Globus pallidus (tissue), 1 donor: ENCODE data around the gene MCC.
"Not testable (repeated sequence)": the region's sequence is repeated elsewhere in the genome, so short reads cannot be mapped to it uniquely, and the experiment has no call there.

ENCODE experiments used
- DNase-seq: peaks from one replicate; pipeline ENCODE4 v3.0.0-alpha.2; 2015; ENCODE audit warnings: low spot score

The MCC gene

DNA sequence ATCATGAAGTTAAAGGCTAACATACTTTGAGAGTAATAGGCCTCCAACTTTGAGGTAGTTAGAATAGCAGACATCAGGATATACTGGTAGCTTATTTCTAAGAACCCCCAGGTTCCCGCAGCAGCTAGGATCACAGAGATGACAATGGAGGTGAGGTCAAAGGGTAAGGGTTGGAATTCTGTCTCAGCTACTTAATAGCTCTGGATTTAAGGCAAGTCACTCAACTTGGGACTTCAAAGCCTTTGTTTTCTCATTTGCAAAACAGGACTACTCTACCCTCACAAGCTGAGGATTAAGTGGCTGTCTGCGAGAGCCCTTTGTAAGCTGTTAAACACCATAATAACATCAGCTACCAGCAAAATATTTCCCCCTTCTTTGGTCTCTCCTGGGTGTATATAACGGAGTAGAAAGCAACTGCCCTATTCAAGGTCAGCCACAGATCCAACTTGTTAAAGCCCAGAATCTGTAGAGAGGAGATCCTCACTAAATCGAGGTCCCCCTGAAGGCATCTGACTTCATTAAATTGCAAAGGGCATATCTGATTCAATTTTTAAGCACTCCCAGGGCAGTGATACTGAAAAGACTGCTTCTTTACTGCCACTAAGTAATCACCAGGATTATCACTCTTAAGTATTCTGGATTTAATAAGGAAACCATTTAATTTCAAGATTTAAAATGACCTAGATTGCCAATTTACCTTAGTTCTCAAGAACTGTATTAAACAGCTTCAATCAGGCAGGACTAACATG lies 407.0 kb downstream of the MCC start:
- DNase-seq, result no peak

DNA sequence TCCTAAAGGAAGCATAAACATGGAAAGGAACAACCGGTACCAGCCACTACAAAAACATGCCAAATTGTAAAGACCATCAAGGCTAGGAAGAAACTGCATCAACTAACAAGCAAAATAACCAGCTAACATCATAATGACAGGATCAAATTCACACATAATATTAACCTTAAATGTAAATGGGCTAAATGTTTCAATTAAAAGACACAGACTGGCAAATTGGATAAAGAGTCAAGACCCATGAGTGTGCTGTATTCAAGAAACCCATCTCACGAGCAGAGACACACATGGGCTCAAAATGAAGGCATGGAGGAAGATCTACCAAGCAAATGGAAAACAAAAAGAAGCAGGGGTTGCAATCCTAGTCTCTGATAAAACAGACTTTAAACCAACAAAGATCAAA lies 411.6 kb downstream of the MCC start:
- not testable (repeated sequence) for DNase-seq

DNA sequence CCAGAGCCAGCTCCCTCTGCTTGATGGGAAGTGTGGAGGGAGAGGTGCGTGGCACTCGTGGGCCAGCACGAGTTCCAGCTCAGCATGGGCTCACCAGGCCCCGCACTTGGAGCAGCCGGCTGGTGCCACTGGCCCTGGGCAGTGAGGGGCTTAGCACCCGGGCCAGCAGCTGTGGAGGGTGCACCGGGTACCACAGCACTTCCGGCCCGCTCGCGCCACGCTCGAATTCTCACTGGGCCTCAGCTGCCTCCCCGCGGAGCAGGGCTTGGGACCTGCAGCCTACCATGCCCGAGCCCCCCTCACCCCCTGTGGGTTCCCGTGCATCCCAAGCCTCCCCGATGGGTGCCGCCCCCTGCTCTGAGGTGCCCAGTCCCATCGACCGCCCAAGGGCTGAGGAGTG lies 413.2 kb downstream of the MCC start:
- no peak for DNase-seq

DNA sequence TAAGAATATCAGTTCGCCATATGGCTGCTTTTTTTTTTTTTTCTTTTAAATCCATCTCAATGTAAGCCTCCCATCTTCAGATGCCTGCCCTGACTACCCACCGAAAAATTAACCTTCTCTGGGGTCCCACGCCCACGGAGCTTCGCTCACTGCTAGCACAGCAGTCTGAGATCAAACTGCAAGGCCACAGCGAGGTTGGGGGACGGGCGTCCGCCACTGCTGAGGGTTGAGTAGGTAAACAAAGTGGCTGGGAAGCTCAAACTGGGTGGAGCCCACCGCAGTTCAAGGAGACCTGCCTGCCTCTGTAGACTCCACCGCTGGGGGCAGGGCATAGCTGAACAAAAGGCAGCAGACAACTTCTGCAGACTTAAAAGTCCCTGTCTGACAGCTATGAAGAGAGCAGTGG lies 414.6 kb downstream of the MCC start:
- not testable (repeated sequence) for DNase-seq

DNA sequence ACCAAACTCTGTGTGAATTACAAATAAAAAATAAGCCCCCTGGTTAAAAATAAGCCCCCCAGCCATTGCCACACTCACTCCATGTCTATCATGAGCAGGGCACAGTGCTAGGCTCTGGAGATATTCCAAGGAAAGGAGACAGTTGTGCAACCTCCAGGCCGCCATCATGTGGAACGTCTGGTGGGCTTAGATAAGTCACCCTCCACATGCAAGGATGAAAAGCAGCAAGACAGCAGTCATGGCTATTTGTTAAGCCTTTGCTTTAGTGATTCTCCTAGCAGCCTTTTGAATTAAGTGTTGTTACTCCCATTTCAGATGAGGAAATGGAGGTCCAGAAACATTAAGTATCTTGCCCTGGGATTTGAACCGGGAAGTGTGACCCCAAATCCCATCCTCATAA lies 416.9 kb downstream of the MCC start:
- no peak for DNase-seq

DNA sequence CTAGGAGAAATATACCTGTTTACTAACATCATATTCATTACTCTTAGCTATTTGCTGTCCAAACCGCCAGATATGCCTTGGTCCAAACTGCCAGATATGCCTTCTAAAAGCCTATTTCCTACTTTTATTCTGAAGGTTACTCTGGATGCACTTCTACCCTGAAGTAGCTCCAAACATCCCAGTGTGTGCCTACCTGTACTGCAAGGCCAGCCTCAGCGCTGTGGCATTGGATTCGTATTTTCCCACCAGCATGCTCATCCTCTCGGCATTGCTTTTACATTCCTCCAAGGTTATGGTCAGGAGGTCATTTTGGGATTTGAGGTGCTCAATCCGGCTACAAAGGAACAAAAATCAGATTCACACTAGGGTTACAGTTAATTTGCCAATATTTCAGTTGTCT lies 417.4 kb downstream of the MCC start:
- DNase-seq, result no peak

DNA sequence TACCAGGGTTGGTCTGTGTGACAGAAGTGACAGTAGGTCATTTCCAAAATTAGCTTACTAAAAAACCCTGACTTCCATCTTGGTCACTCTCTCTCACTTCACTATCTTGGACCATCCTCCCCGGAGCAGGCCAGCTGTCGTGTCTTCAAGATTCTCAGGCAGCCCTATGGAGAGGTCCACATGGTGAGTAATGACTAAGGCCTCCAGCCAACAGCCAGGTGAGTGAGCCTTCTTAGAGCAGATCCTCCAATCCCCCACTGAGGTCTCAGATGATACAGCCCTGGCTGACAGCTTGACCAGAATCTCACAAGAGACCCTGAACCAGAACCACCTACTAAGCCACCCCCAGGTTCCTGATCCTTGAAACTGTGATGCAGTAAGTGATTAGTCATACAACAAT lies 419.7 kb downstream of the MCC start:
- no peak for DNase-seq

DNA sequence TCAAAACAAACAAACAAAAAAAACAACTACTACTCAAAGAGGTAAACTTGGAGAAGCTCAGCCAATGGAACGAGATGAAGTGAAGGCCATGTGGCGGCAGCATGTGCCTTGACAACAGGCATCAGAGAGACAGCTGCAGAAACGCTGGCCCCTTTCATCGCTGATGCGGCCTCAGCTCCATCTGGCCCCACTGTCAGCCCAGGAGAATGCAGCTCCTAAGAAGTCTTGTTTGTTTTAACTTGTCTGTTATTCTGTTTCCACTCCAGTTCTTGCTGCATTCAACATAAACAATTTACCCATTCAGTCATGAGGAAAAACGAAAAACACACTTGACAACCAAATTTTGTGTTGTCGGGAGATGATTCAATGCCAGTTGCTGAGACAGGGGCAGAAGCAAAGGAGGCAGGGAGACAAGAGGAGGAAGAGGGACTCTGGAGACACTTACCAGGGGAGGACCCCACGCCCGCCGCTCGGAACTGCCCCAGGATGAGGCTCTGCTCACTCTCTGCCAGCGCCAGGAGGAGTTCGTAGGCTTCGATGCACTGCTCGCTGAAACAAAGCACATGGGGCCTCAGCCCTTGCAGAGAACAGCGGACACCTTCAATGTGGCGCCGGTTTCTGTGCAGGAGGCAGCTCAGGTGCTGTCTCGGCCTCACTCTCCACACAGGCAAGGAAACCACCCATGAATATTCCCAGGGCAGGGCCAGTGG lies 420.5 kb downstream of the MCC start:
- DNase-seq, result peak; percentile 37

DNA sequence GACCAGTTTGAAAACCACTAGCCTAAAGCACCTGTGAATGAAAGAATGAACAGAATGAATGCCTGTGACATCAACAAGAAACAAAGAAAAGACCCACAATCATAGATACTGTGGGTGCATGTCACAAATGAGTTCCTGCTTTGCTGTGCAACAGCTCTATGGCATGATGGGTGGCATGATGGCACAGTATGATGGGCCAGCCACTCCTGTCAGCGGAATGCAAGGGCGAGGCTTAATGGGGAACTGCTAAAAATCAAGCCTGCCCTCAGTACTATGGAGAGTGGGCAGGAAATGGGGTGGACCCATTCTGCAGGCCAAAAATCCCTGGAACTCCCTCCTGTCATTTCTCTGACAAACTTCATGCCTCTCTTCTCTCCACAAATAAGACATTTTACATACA lies 422.6 kb downstream of the MCC start:
- no peak for DNase-seq

DNA sequence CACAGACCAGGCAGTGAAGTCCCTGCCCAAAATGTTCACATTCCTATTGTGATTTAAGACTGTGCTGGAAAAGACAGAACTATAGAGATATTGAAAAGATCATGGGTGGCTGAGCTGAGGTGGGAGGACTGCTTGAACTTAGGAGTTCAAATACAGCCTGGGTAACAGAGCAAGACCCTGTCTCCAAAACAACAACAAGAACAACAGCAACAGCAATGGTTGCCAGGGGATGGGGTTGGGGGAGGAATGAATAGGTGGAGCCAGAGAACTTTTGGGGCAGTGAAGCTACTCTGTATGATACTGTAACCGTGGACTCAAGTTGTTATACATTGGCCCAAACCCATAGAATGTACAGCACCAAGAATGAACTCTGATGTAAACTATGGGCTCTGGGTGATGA lies 423.4 kb downstream of the MCC start:
- DNase-seq, result no peak

DNA sequence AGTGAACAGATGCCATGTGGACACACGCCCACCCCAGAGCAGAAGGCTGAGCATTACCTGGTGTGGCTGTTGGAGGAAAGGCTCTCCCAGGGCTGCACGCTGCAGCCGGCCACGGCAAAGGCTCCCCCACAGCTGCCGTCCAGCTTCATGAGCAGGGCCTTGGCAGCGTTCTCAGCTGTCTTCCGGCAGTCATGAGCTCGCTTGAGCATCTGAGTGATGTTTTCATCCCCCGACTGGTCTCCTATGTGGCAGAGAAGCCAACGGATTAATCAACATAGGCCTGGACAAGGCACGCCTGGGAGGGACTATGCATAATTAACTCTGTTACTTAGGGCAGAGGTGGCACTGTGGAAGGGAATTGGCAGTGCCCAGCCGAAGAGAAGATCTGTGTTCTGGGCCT lies 424.3 kb downstream of the MCC start:
- DNase-seq, result no peak

DNA sequence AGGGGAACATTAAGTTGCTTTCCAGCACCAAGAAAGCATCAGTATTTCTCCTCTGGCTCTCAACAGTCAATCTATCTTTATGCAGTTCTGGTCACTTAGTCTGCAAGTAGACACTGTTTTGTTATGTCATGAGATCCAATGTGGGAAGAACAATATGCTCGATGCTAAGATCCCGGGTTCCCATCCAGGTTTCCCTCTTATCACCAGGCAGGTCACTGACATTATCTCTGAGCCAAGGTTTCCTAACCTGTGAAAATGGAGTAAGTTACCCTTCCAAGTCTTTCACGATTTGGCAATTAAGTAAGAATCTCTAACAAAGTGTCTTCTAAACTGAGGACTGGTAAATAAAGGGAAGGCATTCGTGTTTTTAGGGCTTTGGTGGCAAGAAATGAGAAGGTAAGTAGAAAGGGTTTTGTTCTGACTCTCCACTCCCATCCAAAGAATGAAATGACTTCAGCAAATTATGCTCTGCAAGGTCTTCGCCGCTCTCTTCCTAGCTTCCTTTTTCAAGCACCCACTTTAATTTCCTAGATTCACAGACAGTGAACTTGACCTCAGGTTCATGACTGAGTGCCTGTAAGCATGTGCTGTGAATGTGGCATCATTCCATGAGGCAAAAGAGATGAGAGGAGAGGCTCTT lies 425.3 kb downstream of the MCC start:
- DNase-seq, result no peak

DNA sequence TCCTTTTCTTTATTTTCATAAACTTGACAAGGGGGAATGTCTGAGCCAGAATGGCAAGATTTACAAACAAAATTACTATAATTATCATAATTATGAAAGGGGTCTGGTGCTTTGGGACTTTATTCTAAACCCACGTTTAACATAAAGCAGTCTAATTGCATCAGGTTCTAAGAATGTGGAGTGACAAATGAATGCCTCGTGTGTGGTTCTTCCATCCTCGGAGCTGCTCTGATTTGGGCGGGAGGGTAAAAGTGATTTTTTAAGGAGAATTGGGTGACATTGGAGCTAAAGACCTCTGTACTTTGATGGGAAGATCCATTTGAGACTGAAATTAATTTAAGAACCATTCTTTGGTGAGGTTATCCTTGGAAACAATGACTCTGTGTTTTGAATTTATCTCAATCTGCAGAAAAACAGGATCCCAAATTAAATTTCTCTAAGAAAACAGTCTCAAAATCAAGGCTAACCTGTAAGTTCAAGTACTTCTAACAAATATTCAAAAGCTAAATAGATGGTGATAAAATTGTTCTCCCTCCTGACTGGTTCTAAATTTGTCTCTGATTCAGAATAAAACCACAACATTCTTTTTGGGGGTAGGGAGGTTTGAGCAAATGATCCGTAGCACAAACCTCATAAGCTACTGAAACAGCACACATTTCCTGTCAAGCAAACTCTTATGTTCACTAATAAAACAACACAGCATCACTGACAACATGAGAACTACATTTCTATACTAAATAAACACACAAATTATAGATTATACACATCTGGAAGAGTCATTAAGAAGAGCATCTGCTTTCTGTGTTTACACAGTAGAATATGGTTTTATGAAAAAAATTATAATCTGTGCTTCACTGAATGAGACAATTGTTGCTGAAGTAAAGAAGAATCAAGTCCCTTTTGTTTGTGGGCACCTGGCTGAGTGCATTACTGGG lies 426.1 kb downstream of the MCC start:
- DNase-seq, result no peak

DNA sequence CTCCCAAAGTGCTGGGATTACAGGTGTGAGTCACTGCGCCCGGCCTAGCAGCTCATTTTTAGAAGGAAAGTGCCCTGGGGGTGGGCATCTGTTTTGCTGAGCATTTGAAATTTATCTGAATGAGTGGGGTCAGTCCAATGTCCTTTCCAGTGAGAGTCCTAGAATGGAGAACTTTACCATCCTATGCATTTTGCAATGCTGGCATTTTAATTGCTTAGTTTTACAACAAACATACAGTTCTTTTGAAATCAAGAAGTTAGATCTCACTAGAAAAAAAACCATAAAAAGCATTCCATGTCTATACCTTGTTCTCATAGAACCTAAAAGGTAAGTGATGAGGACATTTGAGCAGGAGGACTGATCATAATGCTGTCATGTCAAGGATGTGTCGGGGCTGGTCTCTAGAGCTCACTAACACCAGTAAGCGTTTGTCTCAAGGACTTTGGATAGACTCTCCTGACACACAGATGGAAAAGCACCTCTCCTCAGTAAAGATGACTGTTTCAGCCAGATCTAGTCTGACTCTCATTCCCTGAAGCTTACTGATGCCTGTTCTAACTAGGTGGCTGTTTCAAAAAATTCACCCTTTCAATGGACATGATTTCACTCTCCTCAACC lies 427.7 kb downstream of the MCC start:
- no peak for DNase-seq

DNA sequence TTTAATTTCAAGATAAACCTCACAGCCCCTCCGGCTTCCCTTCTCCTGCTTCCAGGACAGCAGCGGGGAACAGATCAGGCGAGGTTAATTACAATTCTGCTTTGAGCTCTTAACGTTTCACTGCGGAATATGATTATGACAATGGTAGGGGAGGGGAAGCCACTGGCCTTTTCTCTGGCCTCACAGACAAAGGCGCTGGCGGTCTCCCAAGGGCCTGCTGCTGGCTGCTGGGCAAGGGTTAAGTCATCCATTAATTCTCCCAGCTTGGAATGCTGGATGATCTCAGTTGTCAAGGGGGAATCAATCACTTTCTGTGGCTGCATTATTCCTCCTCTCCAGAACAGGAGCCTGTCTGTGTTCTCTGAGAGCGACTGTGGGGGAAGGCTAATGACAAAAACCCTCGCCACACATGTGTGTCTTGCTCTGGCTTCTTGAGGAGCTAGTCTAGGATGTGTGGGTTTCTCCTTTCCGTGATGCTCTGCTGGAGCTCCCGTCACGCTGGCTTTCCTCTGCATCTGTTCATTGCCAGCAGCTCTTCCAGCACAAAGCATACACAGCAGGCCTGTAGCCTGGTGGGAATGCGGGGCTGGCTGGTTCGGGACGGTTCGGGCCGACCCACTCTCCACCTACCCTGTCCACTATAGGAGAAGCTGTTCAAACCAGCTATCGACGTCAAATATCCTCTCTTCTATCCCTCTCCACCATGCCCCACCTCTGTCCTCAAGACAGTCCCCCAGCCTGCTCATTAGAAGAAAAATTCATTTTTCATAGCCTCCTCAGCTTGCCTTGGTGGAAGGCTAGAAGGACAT lies 428.8 kb downstream of the MCC start:
- DNase-seq, result no peak

DNA sequence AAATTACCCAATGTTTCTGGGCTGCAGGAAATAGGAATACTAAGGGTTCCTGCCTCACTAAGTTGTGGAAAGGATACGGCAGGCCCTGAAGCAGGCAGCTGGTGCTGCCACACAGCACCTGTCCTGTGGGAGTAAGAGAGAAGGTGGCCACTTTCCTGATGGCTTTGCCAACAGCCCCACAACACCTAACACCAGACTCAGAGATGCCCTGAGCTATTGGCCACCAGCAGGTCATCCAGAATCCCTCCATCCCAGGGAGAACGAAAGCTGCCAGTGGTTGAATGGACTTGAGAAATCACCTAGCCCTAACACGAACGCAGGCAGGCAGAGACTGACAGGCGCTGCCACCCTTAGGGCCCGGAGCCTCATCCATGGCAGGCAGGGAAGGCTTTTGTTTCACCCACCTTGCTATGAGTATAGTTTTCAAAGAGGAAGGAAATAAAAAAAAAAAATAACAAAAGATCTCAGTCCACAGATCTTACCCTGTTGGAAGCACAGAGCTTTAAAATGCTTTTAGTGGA lies 429.5 kb downstream of the MCC start:
- DNase-seq, result no peak

DNA sequence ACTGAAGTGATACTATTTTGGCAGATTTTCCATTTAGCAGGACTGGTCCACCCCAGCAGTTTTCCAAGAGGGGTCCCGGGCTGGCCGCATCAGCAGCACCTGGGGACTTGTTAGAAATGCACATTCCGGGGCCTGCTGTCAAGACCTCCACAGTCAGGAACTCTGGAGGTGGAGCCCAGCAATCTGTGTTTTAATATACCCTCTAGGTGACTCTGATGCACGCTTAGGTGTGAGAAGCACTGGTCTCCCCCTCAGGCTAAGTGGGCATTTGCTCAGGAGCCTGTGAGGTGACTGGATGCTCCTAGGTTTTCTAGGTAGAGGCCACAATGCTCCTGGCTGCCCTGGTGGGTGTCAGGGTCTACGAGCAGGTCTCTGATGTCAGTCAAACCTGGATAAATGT lies 430.0 kb downstream of the MCC start:
- DNase-seq, result no peak

DNA sequence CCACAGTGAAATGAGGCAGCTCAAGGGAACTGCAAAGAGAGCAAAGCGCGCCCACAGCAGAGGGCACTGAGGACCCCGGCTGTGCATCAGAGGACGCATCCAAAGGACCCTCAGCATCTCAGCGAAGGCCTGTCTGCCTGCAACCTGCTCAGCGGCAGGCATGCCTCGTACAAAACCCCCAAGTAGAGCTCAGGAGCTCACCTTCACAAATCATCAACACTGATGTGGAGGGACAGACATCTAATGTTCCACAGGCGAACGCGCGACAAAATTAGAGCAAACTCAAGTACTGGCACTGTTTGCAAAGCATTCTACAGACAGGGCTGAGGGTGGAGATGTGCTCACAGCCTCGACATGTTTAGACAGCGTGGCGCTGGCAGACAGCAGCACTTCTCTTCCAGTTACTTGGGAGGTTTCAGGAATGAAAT lies 430.7 kb downstream of the MCC start:
- DNase-seq, result no peak

DNA sequence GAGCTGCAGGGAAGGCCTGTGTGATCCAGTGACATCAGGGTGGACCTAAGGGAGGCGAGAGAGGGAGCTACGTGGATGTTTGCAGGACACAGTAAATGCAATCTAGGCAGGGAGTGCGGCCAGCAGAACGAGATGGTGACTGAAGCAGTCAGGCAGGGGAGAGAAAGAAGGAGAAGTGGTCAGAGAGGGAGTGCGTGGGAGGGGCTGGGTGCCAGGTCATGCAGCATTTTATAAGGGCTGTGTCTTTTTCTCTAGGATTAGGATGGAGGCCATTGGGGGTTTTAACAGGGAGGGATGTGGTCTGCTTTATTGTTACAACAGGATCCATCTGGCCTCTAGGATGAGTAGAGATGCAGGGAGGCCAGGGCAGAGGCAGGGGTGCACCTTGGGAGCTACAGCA lies 431.3 kb downstream of the MCC start:
- no peak for DNase-seq

DNA sequence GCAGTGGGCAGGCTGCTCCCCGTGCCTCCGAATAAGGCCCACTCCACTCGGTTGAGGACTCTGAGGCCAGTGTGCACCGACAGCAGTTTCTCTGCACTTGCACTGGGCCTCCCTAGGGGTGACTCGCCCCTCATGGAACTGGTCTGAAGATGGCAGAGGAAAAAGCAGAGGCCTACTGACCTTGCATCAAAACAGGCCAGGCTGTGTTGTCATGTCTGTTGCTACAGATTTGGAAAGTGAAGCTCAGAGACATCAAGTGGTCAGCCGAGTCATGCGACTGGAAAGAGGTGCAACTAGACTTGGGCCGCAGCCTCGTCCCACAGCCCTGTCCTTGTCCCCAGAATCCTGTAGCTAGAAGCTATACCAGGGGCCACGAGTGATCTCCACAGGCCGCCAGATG lies 433.4 kb downstream of the MCC start:
- no peak for DNase-seq
